GM19099 (cell line): ENCODE data around the gene RBCK1.
A peak's percentile ranks its signal among the peaks of the same experiment; 100 is the strongest.

Experiments
- POLR2A ChIP-seq: IDR thresholded peaks from 3 replicates; pipeline ENCODE4 v1.6.1; 2011; ENCODE audit warnings: low read depth; ENCODE audit not compliant: insufficient read length; ENCODE audit errors: extremely low read depth

The RBCK1 gene

GRCh38 chr20:371755-372542 is 36.1 kb upstream of the RBCK1 start:
- TF ChIP-seq POLR2A, result no peak

DNA sequence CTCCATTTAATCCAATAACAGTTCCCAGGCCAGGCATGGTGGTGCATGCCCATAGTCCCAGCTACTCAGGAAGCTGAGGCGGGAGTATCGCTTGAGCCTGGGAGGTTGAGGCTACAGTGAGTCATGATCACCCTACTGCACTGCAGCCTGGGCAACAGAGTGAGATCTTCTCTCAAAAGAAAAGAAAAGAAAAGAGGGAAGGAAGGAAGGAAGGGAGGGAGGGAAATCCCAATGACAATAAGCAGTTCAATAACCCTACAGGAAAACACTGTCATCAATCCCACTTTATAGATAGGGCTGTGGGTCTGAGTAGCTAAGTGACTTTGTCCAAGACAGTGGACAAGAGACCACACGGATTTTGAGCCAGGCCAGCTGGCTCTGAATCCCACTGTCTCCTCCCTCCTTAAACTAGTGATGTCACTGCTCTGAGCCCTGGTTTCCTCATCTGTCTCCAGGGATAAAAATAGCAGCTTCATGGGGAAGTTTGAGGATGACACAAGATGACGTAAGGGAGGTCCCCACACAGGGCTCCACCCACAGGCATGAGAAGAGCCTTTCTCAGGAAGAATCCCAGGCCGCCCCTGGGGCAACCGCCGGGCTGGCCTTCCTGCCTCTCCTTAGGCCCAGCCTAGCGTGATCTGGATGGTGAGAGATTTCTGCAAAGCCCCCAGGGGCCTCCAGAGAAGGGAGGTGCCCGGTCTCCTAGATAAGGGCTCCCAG is 34.8 kb upstream of the RBCK1 start:
- TF ChIP-seq POLR2A, result no peak

DNA sequence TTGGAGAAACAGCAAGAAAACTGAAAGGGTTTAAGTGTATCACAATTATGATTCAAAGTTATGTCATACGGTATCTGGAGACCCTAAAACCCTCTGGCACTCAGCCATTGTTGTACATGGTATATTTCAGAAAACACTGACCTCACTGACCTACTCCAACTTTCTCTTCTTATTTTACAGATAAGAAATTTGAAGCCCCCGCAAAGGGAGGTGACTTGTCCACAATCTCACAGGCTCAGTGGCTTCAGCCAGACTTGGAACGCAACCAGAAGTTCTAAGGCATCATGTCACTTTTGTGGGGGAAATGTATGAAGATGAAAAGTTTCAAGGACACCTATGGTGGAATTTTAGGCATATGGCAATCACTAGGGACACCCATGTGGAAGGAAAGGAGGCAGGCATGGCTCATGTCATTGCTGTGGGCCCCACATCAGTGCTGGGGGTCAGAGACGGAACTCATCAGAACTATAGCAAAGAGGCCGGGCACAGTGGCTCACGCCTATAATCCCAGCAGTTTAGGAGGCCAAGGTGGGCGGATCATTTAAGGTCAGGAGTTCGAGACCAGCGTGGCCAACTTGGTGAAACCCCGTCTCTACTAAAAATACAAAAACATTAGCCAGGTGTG is 32.7 kb upstream of the RBCK1 start:
- no peak for TF ChIP-seq POLR2A

GRCh38 chr20:376089-376488 is 32.0 kb upstream of the RBCK1 start:
- no peak for TF ChIP-seq POLR2A

DNA sequence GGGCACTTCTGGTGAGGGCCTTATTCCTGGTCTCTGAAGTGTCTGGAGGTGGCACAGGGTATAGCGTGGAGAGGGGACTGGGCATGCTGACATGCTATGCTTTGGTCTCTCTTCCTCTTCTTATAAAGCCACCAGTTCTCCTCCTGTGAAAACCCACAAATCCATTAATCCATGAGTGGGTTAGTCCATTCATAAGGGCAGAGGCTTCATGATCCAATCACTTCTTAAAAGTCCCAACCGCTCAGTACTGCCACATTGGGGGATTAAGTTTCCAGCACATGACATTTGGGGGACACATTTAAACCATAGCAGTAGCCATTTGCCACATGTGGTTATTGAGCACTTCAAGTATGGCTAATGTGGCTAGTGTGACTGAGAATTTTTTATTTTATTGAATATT is 31.3 kb upstream of the RBCK1 start:
- TF ChIP-seq POLR2A, result no peak

- no peak for TF ChIP-seq POLR2A
Measured at GRCh38 chr20:378961-379336, 29.1 kb upstream of the RBCK1 start.

DNA sequence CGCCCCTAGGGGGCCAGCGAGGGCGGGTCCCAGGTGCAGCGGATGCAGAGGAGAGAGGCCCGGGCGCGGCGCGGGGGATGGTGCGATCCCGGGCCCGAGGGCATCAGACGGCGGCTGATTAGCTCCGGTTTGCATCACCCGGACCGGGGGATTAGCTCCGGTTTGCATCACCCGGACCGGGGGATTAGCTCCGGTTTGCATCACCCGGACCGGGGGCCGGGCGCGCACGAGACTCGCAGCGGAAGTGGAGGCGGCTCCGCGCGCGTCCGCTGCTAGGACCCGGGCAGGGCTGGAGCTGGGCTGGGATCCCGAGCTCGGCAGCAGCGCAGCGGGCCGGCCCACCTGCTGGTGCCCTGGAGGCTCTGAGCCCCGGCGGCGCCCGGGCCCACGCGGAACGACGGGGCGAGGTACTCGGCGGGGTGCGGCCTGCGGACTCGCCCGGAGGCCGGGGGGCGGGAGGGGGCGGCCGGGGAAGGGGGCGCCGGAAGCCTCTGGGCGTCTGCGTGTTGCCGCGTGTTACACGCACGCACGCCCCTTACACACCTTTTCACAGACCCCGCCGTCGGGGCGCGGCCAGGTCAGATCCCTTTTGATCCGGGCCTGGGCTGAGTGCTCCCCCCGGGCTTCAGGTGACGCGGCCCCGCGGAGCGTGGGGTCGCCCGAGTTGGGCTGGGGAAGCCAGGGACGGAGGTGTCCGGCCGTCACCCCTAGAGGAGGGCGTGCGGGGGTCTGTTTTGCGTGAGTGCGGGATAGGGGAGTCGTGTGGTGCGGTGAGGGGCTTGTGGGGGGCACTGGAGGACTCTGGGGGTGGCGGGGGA is 27.1 kb upstream of the RBCK1 start:
- TF ChIP-seq POLR2A, result peak; percentile 62

DNA sequence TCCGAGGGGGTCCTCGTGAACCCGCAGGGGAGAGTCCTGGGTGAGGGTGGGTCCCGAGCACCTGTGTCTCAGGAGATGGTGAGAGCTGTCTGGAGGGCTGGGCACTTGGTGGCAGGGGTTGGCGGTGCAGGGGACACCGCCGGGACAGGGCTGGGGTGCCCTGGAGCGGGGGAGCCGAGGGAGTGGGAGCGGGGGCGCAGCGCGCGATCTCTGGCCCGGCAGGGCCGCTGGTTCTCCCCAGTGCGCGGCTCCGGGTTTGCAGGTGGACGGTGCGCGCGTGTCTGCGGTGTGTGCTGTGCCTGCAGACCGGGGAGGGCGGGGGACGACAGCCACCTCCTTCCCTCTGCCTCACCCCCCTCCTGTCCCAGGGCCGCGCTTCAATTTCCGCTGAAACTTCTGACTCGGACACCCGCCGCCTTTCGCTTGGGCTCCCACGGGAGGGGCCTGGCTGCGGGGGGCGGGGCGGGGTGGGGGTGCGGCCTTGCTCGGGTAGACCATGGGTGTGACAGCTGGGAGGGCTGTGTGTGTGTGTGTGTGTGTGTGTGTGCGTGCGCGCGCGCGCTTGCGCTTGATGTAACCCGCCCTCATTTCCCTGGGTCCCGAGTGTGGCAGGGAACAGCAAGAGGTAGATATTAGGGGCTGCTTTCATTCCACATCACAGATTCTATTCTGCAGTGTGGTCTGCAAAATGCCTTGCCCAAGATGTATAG is 26.4 kb upstream of the RBCK1 start:
- TF ChIP-seq POLR2A, result peak; percentile 41

GRCh38 chr20:382291-383115 is 25.6 kb upstream of the RBCK1 start:
- no peak for TF ChIP-seq POLR2A

DNA sequence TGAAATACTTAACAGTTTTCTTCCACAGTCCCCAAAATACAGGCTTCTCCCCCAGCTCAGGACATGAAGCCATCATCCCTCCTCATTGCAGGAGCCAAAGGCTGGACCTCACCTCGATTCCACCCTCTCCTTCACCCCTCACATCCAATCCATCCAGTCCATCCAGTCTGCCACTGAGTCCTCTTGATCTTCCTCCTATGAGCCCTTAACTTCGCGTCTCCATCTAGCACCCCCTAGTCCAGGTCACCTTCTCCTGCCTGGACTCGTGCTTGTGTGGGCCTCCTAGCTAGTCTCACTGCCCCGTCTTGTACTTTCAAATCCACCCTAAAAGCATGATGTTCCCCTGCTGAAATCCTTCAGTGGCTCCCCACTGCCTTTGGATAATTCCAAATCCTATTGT is 24.2 kb upstream of the RBCK1 start:
- TF ChIP-seq POLR2A, result no peak

- TF ChIP-seq POLR2A, result no peak
Measured at GRCh38 chr20:384723-385122, 23.4 kb upstream of the RBCK1 start.

DNA sequence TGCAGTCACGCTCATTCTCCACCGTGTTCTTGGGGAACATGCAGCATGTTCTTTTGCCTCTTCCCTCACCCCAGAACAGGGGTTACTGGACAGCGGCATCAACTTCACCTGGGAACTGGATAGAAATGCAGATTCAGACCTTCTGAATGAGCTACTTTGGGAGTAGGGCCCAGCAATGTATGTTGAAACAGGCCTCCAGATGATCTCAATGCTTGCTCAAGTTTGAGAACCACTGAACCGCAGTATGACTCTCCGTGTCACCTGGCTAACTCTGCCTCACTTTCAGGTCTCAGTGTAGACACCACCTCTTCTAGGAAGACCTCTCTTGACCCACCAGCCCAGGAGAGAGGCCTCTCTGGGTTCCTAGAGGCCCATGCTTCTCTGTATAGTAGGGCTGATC is 22.7 kb upstream of the RBCK1 start:
- no peak for TF ChIP-seq POLR2A

DNA sequence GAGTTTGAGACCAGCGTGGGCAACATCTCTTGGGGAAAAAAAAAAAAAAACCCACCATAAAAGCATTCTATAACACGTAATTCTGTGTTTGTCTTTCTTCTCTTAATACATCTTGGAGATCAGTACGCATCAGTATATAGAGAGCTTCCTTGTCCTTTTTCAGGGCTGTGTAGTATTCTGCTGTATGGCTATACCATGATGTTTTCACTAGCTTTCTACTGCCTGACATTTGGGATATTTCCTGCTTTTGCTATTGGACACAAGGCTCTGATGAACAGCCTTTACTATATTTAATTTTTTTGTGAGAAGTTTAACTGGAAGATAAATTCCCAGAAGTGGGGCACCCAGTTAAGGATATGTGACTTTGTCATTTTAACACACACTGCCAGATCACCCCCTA is 20.6 kb upstream of the RBCK1 start:
- no peak for TF ChIP-seq POLR2A
